GM23338 (cell line): ENCODE measurements around the gene HHAT.

ENCODE experiments used
- CTCF ChIP-seq, 2 experiments: fragments of 200-600 bp in 1 of 2; sonication (generic) in 1 of 2; conservative IDR thresholded peaks; 2 replicates each; pipeline versions ENCODE4 v1.5.1 to v1.6.1; 2016 to 2017; ENCODE audit warnings: antibody characterized with exemption in 2 of 2, low read depth in 2 of 2, mild to moderate bottlenecking in 2 of 2, moderate library complexity in 1 of 2
- EZH2phosphoT487 ChIP-seq: fragments of 200-600 bp; sonication (generic); IDR thresholded peaks from one replicate; pipeline ENCODE4 v1.8.1; 2018; ENCODE audit warnings: antibody characterized with exemption; ENCODE audit not compliant: unreplicated experiment

DNA sequence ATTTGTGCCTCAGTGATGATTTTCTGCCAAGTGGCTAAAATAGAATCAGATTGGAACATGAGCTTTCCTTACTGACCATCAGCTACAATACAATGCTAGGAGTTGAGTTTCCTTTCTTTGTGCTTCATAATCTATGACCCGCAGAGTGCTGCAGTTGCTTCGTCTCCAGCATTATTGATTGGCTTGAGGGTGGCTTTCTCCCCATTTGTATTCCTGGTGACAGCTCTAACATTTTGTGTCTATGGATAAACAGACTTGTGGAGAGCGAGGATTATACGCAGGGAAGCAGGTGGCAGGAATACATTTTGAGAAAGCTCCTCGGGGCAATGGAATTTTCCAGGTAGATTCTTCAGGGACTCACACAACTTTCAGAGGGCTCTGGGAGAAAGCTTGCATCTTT lies 223.2 kb downstream of the HHAT start:
- TF ChIP-seq CTCF (conservative IDR thresholded peaks at IDR 0.05; ENCODE audit: low read depth in 2 of 2) (no peak), EZH2phosphoT487 (no peak)
